WI38 (cell line): ENCODE measurements around the gene RHOT2.
A peak's percentile ranks its signal among the peaks of the same experiment; 100 is the strongest.

Experiments used
- H3K4me3 ChIP-seq: 2 replicates; pipeline ENCODE4 v1.5.1; 2011; ENCODE audit warnings: low read depth, mild to moderate bottlenecking, control low read depth, low read length
- CTCF ChIP-seq: IDR thresholded peaks from 2 replicates; pipeline ENCODE4 v1.5.1; 2012; ENCODE audit warnings: low read depth, mild to moderate bottlenecking, control low read depth, low read length

Gene RHOT2

DNA sequence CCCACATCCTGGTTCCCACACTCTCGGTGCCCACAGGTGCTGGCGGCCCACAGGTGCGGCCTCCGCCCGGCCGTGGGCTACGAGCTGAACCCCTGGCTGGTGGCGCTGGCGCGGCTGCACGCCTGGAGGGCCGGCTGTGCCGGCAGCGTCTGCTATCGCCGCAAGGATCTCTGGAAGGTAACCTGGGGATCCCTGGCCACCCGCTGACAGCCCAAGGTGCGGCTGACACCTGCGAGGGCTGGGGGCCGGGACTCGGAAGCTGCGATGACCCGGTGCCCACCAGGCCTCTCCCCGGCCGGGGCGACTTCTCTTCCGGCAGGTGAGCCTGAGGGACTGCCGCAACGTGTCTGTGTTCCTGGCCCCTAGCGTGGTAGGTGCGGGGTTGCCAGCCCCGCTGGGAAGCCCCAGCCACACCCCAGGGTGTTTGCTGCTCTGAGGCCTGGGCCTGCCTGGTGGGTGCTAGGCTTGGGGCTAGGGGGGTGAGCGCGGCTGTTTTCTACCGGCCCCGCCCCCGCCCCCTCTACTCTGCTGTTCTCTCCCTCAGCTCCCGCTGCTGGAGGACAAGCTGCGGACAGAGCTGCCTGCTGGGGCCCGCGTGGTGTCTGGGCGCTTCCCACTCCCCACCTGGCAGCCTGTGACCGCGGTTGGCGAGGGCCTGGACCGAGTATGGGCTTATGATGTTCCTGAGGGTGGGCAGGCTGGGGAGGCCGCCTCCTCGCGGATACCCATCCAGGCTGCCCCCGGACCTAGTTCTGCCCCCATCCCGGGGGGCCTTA, 54.0 kb downstream of the RHOT2 start:
- TF ChIP-seq CTCF = no peak
- H3K4me3 ChIP-seq = peak overlapping the region; percentile 77

GRCh38 chr16:722835-723633, 55.1 kb downstream of the RHOT2 start:
- no peak overlapping the region for H3K4me3 ChIP-seq
- TF ChIP-seq CTCF = no peak

DNA sequence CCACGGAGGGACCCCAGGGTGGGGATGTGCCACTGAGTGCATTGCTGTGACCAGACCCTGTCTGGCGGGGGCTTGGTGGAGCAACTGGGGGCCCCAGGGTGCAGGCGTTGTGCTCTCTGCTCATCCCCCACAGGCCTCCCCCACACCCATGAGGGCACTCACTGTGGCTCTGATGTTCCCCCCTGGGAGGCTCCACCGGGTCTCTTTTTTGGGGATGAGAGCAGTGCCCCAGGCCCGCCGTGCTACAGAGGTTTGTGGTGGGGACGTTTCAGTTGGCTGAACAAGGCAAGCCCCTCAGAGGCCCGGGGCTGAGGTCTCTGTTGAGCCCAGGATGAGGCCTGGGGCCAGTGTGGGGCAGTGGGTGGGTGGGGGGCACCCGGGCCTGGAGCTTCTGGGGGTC, 55.8 kb downstream of the RHOT2 start:
- H3K4me3 ChIP-seq = no peak overlapping the region
- no peak for TF ChIP-seq CTCF
